Neuron (in vitro differentiated cells): ENCODE data around the gene PHLPP1.

Experiments
- H2AFZ ChIP-seq: one replicate; pipeline ENCODE4 v1.6.1; 2013; ENCODE audit warnings: low read depth, mild to moderate bottlenecking, inconsistent platforms, low read length, moderate library complexity
- H3K27me3 ChIP-seq: one replicate; pipeline ENCODE4 v1.6.1; 2013; ENCODE audit warnings: low read length; ENCODE audit not compliant: insufficient read depth
- H3K36me3 ChIP-seq: one replicate; pipeline ENCODE4 v1.6.1; 2013; ENCODE audit warnings: low read length; ENCODE audit not compliant: insufficient read depth
- H3K4me1 ChIP-seq: one replicate; pipeline ENCODE4 v1.6.1; 2013; ENCODE audit warnings: low read length; ENCODE audit not compliant: insufficient read depth
- H3K4me3 ChIP-seq: 2 replicates; pipeline ENCODE4 v1.5.1; 2013; ENCODE audit warnings: mild to moderate bottlenecking, low read length, moderate library complexity
- H3K9me3 ChIP-seq: one replicate; pipeline ENCODE4 v1.6.1; 2013; ENCODE audit warnings: low read length

PHLPP1 gene

DNA sequence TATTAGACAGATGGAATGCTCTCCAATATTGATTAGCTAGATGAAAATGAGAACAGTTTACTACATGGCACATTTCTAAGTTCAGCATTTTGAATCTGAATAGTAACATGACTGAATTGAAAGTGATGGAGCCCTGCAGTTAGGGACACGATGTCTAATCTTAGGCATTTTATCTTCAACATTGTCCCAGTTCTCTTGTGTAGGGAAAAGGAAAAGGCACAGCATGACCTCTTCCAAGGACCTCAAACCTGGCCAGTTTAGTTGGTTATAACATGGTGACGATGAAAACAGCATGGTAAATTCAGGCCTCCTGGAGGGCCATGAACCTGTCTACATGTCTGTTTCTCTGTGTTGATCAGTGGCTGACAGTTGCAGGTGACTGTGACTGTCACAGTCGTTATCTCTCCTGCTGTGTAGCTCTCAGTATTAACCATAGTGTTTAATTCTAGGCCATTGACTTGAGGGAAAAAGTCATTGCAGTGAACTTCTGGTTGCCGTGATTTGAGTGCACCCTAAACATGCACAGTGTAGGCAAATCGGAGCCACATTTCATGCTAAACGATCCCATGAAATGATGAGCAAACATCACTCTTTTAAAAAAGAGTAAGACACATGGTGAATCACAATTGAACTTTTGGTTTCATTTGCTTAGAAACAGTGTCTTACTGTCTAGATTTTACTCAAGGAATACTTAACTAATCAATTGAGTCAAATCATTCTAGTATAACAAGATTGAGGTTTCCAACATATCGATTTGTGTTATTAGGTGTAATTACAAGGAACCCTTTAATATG is 129.7 kb downstream of the PHLPP1 start:
- Histone ChIP-seq H3K27me3 (no peaks in the 10 kb centered on the region), H3K36me3 (no peaks in the 10 kb centered on the region), H3K9me3 (peaks cover 2% of the 10 kb centered on the region), H2AFZ (no peak overlapping the region), H3K4me3 (no peak overlapping the region), H3K4me1 (no peaks in the 10 kb centered on the region)

DNA sequence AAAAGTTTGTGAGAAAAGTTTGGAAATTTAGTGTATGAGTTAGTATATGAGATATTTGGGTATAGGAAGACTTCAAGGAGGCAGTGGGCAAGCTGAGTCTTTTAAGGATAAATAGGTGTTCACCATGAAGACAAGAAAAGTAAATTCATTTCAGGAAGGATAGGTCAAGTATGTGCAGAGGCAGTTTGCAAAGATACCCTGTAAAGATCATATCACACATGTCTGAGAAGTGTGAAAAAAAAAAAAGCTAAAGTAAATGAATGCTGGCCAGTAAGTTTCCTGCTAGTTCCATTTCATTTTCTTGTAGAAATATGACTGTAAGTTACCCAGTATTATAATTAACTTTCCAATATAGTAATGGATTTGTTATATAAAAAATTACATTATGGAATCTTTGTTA is 131.0 kb downstream of the PHLPP1 start:
- Histone ChIP-seq H3K9me3 (peaks cover 2% of the 10 kb centered on the region), H3K36me3 (no peaks in the 10 kb centered on the region), H2AFZ (no peak overlapping the region)

DNA sequence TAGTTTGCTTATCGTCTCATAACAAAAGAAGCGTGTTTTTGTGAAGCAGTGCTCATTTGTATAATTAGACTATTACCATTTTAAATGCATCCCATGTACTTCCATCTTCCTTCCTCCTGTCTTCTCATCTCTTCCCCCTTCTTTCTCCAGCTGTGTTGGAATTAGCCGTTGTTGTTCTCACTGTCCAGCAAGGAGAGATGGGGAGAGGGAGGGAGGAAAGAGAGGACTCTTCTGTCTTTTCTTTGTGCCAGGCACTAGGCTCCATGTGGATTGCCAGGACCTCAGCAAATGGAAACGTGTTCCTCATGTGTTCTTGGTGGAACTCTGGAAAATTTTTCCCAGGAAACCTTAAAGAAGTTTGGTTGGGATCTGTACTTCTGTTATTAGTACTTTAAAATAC is 131.7 kb downstream of the PHLPP1 start:
- H3K27me3 ChIP-seq, result no peaks in the 10 kb centered on the region
- H3K4me1 ChIP-seq, result no peaks in the 10 kb centered on the region
- H3K4me3 ChIP-seq, result no peak overlapping the region
- H3K36me3 ChIP-seq, result peaks cover 2% of the 10 kb centered on the region
- peaks cover 2% of the 10 kb centered on the region for H3K9me3 ChIP-seq
- no peak overlapping the region for H2AFZ ChIP-seq

More for the DNA sequence above, 131.0 kb downstream of the PHLPP1 start:
- Histone ChIP-seq H3K4me1 (no peaks in the 10 kb centered on the region), H3K27me3 (no peaks in the 10 kb centered on the region), H3K4me3 (no peak overlapping the region)

DNA sequence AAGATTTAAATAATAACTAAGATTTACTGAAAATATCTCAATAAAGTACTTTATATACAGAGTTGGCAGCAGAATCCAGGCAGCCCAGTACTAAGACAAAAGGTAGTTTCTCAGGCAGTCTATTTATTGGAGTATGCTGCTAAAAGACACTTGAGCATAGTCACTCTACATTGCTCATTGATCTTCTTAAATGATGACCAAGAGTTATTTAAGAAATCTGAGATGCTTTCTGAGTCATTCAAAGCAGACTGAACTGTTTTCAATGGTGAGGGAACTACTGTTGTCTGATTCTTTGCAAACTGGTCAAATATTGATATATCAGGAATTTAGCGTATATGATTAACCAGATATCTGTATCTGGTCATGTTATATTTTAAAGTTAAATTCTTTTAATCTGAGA is 133.6 kb downstream of the PHLPP1 start:
- Histone ChIP-seq H3K36me3 (peaks cover 2% of the 10 kb centered on the region), H3K27me3 (no peaks in the 10 kb centered on the region), H2AFZ (no peak overlapping the region)

DNA sequence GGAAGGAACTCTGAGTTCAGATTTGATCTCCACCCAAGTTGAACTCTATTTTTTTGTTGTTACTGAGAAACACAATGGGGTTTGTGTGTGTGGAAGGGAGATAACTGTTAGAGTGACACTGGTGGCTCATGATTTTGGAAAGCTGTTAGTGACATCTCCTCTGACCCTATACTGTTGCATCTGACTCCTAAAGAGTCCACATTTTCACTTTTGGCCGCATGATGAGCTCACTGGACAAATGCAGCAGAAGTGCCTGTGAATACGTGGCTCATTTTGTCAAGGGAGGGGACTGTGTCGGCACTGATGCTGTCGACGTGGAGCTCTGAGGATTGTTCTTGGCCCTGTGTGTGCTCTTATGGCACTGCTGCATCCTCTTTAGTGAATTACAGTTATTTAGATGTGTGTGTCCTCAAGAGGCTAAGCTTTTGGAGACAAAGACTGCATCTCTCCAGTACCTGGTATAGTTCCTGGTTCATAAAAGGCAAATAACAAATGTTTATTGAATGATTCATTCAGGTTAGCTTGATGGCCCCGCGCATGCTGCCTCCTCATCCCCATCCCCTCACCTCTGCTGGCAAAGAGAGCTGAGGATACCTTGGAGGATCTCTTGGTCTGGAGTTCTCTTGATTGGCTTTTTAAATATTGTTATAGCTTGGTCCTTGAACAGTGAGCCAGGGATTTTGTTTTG is 135.4 kb downstream of the PHLPP1 start:
- H2AFZ ChIP-seq, result no peak overlapping the region
- H3K36me3 ChIP-seq, result peaks cover 2% of the 10 kb centered on the region
- no peaks in the 10 kb centered on the region for H3K4me1 ChIP-seq
- H3K4me3 ChIP-seq, result no peak overlapping the region
- H3K27me3 ChIP-seq, result no peaks in the 10 kb centered on the region
- no peaks in the 10 kb centered on the region for H3K9me3 ChIP-seq

More for the DNA sequence above, 133.6 kb downstream of the PHLPP1 start:
- no peak overlapping the region for H3K4me3 ChIP-seq
- no peaks in the 10 kb centered on the region for H3K9me3 ChIP-seq
- H3K4me1 ChIP-seq, result no peaks in the 10 kb centered on the region

DNA sequence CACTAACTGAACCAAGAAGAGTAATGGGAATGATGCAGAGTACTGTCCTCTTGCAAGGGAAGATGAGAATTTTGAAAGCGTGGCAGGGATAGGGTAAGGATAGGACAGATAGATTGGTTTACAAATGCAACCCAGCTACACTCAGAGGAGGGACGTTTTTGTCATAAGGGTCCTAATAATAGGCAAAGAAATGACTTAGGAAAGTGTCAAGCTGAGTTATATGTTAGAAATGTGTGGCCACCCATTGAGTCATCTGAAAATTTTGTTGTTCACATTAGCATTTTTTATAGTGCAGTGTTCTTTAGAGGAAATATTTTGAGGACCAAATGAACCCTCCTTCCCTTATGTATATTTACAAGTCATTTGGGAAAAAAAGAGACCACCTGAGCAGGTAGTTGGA is 137.5 kb downstream of the PHLPP1 start:
- Histone ChIP-seq H3K4me3 (no peak overlapping the region), H3K9me3 (no peaks in the 10 kb centered on the region), H2AFZ (no peak overlapping the region), H3K4me1 (no peaks in the 10 kb centered on the region), H3K36me3 (peaks cover 2% of the 10 kb centered on the region), H3K27me3 (no peaks in the 10 kb centered on the region)

DNA sequence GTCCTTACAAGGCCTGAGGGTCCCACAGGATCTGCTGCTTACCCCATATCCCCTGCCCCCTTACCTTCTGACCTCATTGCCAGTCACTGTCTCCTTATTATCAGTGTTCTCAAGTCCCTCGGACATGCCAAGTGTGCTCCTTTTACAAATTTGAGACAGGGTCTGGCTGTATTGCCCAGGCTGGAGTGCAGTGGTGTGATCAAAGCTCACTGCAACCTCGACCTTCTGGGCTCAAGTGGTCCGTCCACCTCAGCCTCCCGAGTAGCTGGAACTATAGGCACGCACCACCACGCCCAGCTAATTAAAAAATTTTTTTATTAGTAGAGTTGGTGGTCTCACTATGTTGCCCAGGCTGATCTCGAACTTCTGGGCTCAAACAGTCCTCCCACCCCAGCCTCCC is 141.0 kb downstream of the PHLPP1 start:
- peaks cover 5% of the 10 kb centered on the region for H3K36me3 ChIP-seq
- H3K4me1 ChIP-seq, result no peaks in the 10 kb centered on the region
- no peaks in the 10 kb centered on the region for H3K27me3 ChIP-seq
- no peak overlapping the region for H2AFZ ChIP-seq
- H3K4me3 ChIP-seq, result no peak overlapping the region
- no peaks in the 10 kb centered on the region for H3K9me3 ChIP-seq

GRCh38 chr18:62857263-62857976 is 142.1 kb downstream of the PHLPP1 start:
- H2AFZ ChIP-seq, result no peak overlapping the region
- no peaks in the 10 kb centered on the region for H3K27me3 ChIP-seq
- H3K4me3 ChIP-seq, result no peak overlapping the region
- H3K36me3 ChIP-seq, result peaks cover 3% of the 10 kb centered on the region
- H3K9me3 ChIP-seq, result no peaks in the 10 kb centered on the region
- no peaks in the 10 kb centered on the region for H3K4me1 ChIP-seq

- Histone ChIP-seq H2AFZ (no peak overlapping the region), H3K27me3 (no peaks in the 10 kb centered on the region), H3K4me3 (no peak overlapping the region), H3K4me1 (no peaks in the 10 kb centered on the region), H3K9me3 (no peaks in the 10 kb centered on the region), H3K36me3 (peaks cover 8% of the 10 kb centered on the region)
These were observed 144.7 kb downstream of the PHLPP1 start for GRCh38 chr18:62860062-62860461.

- H2AFZ ChIP-seq, result no peak overlapping the region
- no peaks in the 10 kb centered on the region for H3K4me1 ChIP-seq
- H3K36me3 ChIP-seq, result peaks cover 11% of the 10 kb centered on the region
- no peaks in the 10 kb centered on the region for H3K27me3 ChIP-seq
- no peak overlapping the region for H3K4me3 ChIP-seq
- no peaks in the 10 kb centered on the region for H3K9me3 ChIP-seq
These were observed 147.1 kb downstream of the PHLPP1 start for GRCh38 chr18:62862466-62862865.

- Histone ChIP-seq H3K9me3 (no peaks in the 10 kb centered on the region), H3K4me1 (no peaks in the 10 kb centered on the region), H3K4me3 (no peak overlapping the region), H2AFZ (no peak overlapping the region), H3K27me3 (no peaks in the 10 kb centered on the region), H3K36me3 (peaks cover 11% of the 10 kb centered on the region)
These were observed 148.2 kb downstream of the PHLPP1 start for GRCh38 chr18:62863579-62864001.

- Histone ChIP-seq H3K9me3 (no peaks in the 10 kb centered on the region), H3K36me3 (peaks cover 9% of the 10 kb centered on the region)
These were observed 150.2 kb downstream of the PHLPP1 start for GRCh38 chr18:62865498-62865897.

GRCh38 chr18:62867534-62867933 is 152.2 kb downstream of the PHLPP1 start:
- Histone ChIP-seq H3K27me3 (no peaks in the 10 kb centered on the region), H3K9me3 (no peaks in the 10 kb centered on the region), H3K36me3 (peaks cover 8% of the 10 kb centered on the region), H3K4me3 (no peak overlapping the region), H2AFZ (no peak overlapping the region), H3K4me1 (peaks cover 2% of the 10 kb centered on the region)

More at GRCh38 chr18:62865498-62865897, 150.2 kb downstream of the PHLPP1 start:
- Histone ChIP-seq H2AFZ (no peak overlapping the region), H3K4me3 (no peak overlapping the region), H3K4me1 (peaks cover 2% of the 10 kb centered on the region), H3K27me3 (no peaks in the 10 kb centered on the region)
